Upper lobe of right lung (tissue), 1 donor: Measurements from ENCODE around the gene SHFL. TPM values are rescaled to one million over a fixed set of nuclear protein-coding genes. Genes with fewer than 3 reads are reported as not detected.

Source experiments
- ATAC-seq: fragments of 200-7000 bp; cut with Tn5 transposase; one replicate; pipeline ENCODE4 v1.9.1; 2020; ENCODE audit warnings: mild to moderate bottlenecking, moderate library complexity
- DNase-seq: peaks from one replicate; pipeline ENCODE4 v3.0.0-alpha.2; 2020
- H3K27ac ChIP-seq: fragments of 200-600 bp; one replicate; pipeline ENCODE4 v1.8.0; 2022
- H3K27me3 ChIP-seq: fragments of 200-600 bp; one replicate; pipeline ENCODE4 v1.8.0; 2022; ENCODE audit warnings: mild to moderate bottlenecking
- H3K36me3 ChIP-seq: fragments of 200-600 bp; one replicate; pipeline ENCODE4 v1.8.0; 2022
- H3K4me1 ChIP-seq: fragments of 200-600 bp; one replicate; pipeline ENCODE4 v1.8.0; 2022
- H3K4me3 ChIP-seq: fragments of 200-600 bp; one replicate; pipeline ENCODE4 v1.8.0; 2022; ENCODE audit warnings: mild to moderate bottlenecking
- H3K9me3 ChIP-seq: fragments of 200-600 bp; one replicate; pipeline ENCODE4 v1.8.0; 2022
- intact Hi-C: fragments of 100-400 bp; cut with DNase I; formaldehyde crosslinking; loops from one replicate; pipeline ENCODE4 v1.11.0; 2022
- total RNA-seq: library from RNA; stranded (reverse); fragmentation: NEBNext Ultra II Directional; extraction: Animal tissue kit (Norgen Biotek cat#: 25700); gene quantifications from one replicate; pipeline ENCODE4 v1.2.1, GENCODE V29; 2021
- TF ChIP-seq, protein P1 (sequence below): fragments of 200-600 bp; IDR thresholded peaks from one replicate; pipeline ENCODE4 v1.8.0; 2022; ENCODE audit warnings: antibody characterized with exemption
- donor health status: DM: no; HTN: yes; CAD: no; lungs with severe emphysema.

Gene SHFL
- total RNA-seq, 1 donor from 2014 or later: 52.0 TPM

DNA sequence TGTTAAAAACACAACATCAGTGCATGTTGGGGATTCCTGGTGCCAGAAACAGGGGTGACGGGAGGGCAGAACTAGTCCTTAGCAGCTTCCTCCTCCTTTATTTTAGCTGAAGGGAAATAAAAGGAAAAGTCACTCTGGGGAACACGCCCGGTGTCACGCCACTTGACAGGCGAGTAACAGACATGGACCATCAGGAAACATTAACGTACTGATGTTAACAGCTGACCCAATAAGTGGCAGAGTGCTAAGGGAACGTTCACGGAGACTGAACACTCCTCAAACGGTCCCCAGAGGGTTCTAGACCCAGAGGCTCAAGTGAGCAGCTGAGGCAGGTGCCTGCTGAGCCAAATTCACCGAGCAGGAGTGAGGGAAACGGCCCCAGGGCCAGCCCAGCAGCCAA lies 47.5 kb downstream of the SHFL start:
- H3K27ac ChIP-seq: no peak overlapping the region
- intact Hi-C loops: no loop called here
- TF ChIP-seq, protein P1, sequence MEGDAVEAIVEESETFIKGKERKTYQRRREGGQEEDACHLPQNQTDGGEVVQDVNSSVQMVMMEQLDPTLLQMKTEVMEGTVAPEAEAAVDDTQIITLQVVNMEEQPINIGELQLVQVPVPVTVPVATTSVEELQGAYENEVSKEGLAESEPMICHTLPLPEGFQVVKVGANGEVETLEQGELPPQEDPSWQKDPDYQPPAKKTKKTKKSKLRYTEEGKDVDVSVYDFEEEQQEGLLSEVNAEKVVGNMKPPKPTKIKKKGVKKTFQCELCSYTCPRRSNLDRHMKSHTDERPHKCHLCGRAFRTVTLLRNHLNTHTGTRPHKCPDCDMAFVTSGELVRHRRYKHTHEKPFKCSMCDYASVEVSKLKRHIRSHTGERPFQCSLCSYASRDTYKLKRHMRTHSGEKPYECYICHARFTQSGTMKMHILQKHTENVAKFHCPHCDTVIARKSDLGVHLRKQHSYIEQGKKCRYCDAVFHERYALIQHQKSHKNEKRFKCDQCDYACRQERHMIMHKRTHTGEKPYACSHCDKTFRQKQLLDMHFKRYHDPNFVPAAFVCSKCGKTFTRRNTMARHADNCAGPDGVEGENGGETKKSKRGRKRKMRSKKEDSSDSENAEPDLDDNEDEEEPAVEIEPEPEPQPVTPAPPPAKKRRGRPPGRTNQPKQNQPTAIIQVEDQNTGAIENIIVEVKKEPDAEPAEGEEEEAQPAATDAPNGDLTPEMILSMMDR: no peak
- peaks cover 86% of the 10 kb centered on the region for H3K36me3 ChIP-seq
- no peaks in the 10 kb centered on the region for H3K4me1 ChIP-seq
- DNase-seq (no peak), ATAC-seq (no peak)
- no peaks in the 10 kb centered on the region for H3K9me3 ChIP-seq
- no peak overlapping the region for H3K4me3 ChIP-seq
- H3K27me3 ChIP-seq: no peaks in the 10 kb centered on the region

DNA sequence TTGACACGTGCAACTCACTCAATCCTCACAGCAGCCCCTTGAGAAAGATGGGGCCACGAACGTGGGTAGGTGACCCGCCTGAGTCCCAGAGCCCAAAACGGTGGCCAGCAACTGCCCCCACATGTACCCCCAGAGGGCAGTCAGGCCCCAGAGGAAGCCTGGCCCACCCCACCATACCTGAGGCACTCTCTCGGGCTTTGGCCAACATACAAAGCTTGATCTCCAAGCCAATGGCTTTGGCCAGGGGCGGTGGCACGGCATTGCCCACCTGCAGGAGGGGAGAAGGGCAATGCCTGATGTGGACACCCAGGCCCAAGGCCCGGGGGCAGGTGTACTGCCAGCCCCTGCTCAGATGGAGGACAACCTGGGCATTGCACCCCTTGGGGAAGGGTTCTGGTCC lies 47.9 kb downstream of the SHFL start:
- DNase-seq (no peak), ATAC-seq (no peak)
- TF ChIP-seq, protein P1: no peak

DNA sequence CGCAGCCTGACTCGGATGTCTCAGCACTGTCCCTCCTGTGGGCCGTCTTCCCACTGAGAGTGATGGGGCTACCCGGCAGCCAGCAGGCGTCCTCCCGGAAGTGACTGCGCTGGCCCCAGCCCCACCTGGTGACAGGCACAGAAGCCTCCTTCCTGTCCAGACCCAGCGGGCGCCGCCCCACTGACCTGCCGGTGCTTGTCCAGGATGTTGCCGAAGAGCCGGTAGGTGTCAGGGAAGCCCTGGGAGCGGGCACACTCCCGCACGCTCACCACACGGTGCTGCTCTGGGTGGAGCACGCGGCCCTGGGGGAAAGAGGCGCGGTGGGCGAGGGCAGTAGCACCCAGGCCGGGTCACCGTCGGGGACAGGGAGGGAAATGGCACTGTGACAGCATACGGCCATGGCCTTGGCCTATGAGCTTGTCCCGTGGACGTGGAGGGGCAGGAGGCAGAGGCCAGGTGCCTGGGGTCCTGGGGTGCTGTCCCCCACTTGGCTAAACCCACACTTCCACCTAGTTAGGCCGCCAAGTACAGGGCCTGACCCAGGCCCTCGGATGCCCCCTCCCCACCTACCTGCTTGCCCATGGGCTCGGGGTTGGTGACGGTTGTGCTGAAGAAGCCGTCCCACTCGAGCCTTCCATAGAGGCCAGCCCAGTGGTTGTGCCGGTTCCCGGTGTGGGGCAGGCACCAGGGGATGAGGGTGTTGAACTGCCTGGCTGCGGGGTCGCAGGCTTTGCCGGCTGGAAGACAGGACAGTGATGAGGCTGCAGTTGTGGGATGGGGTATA lies 49.6 kb downstream of the SHFL start:
- H3K36me3 ChIP-seq: peaks cover 94% of the 10 kb centered on the region
- H3K27ac ChIP-seq: peak overlapping the region; percentile 65

More for the DNA sequence above, 47.9 kb downstream of the SHFL start:
- H3K27ac ChIP-seq: no peak overlapping the region
- H3K36me3 ChIP-seq: peaks cover 89% of the 10 kb centered on the region
- no peaks in the 10 kb centered on the region for H3K9me3 ChIP-seq
- H3K4me3 ChIP-seq: no peak overlapping the region
- H3K27me3 ChIP-seq: no peaks in the 10 kb centered on the region
- no peaks in the 10 kb centered on the region for H3K4me1 ChIP-seq
- intact Hi-C loops: no loop called here

DNA sequence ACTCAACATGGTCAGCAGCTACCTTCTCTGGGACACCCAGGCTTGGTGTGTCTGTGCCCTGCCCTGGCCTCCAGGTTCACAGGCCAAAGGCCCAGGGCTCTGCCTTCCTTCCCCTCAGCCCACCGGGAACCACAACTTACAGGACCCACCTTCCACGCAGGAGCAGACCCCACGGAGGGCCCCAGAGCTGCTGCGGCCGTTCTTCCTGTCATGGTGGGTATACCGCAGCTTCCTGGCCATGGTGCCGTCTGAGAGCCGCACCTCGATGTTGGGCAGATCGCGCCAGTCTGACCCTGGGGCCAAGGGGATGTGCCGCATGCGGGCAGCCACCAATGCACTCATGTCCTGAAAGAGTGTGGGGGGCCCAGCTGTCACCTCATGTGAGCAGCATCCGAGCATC lies 50.8 kb downstream of the SHFL start:
- Histone ChIP-seq H3K27ac (no peak overlapping the region), H3K4me1 (no peaks in the 10 kb centered on the region), H3K36me3 (peaks cover 94% of the 10 kb centered on the region), H3K27me3 (no peaks in the 10 kb centered on the region), H3K9me3 (no peaks in the 10 kb centered on the region), H3K4me3 (peak overlapping the region; percentile 45)
- DNase-seq (no peak), ATAC-seq (no peak)
- TF ChIP-seq, protein P1: no peak
- intact Hi-C loops: no loop called here

More for the DNA sequence above, 49.6 kb downstream of the SHFL start:
- Histone ChIP-seq H3K4me1 (no peaks in the 10 kb centered on the region), H3K4me3 (peak overlapping the region; percentile 45), H3K27me3 (no peaks in the 10 kb centered on the region), H3K9me3 (no peaks in the 10 kb centered on the region)
- peak; percentile 91 for DNase-seq
- intact Hi-C loops: no loop called here
- peak; percentile 86 for ATAC-seq
- TF ChIP-seq, protein P1: no peak

DNA sequence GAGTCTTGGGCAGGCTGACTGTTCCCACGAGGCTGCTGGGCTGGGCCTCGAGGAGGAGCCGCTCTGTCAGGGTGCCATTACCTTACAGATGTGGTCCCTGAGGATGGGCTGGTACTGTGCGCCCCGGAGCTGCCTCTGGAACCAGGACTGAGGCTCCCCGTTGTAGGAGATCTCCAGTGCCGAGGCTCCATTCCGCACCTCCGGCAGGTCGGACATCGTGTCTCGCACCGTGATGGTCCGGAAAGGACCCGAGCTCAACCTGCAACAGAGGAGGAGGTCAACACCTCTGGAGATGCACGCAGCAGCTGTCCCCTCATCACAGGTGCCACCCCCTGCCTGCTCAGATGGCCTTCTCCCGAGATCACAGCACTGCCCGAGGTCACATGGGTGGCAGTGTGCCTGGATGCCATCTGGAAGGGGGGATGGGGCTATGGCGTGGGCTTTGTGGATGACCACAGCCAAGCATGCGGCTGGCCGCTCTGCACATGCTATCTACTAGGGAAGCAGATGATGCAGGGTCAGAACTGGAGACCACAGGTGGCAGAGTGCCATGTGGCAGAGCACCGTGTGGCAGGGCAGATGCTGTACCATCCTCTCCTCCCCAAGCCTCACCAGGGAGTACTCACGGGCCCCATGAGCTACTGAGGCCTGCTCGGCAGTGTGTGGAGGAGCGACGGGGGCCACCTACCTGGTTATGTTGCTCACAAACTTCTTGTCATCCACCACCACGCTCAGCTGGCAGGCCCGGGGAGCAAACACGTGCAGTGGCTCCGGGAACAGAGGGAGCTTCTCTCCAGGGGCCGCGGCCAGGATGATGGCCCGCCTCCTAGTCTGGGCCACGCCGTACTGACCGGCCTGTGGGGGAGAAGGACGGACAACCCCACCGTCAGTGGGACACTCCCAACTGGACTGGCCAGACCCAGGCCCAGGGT lies 51.9 kb downstream of the SHFL start:
- DNase-seq: no peak
- H3K27me3 ChIP-seq: no peaks in the 10 kb centered on the region
- intact Hi-C loops: no loop called here
- no peak overlapping the region for H3K4me3 ChIP-seq
- no peaks in the 10 kb centered on the region for H3K9me3 ChIP-seq
- no peaks in the 10 kb centered on the region for H3K4me1 ChIP-seq
- ATAC-seq: no peak
- TF ChIP-seq, protein P1: no peak
- H3K36me3 ChIP-seq: peaks cover 98% of the 10 kb centered on the region
- H3K27ac ChIP-seq: no peak overlapping the region
